ENCODE results near the gene EPAS1. TPM values are rescaled to one million over a fixed set of nuclear protein-coding genes. Genes with fewer than 3 reads are reported as not detected.
A peak's percentile ranks its signal among the peaks of the same experiment; 100 is the strongest.

EPAS1 gene
- total RNA-seq (2014; rRNA removed; shearing (Covaris generic)): 50.5 and 54.5 TPM in 2 replicates
- polyA plus RNA-seq (2014; cell fraction: nucleus; rRNA removed): 29.7 and 42.8 TPM in 2 replicates

DNA sequence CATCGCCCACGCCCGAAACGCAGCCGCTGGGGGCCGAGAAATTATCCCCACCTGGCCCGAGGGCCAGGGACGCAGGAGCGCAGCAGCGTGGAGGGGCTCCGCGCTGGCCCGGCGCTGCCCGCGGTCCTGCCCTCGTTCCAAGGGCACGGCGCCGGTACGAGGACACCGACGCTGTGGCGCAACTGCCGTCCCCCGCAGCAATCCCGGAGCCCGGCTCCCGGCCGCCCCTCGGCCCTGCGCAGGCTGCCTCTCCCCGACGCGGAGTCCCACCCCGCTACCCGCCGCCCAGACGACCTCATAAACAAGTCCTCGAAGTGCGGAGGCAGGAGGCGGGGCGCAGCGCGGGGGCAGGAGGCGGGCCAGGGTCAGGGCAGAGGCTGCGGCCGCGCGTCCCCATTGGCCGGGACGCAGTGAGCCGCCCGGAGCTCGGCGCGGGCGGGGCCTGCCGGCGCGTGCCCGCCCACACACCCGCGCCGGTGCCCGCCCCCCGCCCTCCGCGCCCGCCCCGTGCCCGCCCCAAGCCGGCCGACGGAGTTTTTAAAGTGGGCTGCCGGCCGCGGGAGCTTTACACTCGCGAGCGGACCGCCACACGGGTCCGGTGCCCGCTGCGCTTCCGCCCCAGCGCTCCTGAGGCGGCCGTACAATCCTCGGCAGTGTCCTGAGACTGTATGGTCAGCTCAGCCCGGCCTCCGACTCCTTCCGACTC lies at the start of gene EPAS1:
EPAS1 (plus strand) TSS at position 568 of the 706 bp plus-strand sequence. CDS start 505 bp downstream, outside the sequence.
- peak; percentile 79 for DNase-seq (ENCODE audit: extremely low read depth, low read depth)

DNA sequence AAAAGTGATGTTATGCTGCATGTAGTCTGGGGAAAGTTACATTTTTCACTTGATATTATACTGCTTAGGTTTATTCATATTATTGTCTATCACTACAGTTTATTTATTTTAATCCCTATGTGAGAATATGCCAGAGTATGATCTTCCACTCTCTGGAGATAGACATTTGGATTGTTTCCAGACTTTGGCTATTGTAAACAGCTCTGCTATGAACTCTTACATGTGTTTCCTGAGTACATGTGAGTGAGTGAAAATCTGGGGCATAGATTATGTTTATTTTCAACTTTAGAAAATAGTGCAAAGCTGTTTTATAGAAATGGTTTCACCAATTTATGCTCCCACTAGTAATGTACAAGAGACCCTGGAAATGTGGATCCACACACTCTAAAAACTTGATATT lies 49.0 kb upstream of the EPAS1 start:
- DNase-seq (ENCODE audit: extremely low read depth, low read depth): no peak

DNA sequence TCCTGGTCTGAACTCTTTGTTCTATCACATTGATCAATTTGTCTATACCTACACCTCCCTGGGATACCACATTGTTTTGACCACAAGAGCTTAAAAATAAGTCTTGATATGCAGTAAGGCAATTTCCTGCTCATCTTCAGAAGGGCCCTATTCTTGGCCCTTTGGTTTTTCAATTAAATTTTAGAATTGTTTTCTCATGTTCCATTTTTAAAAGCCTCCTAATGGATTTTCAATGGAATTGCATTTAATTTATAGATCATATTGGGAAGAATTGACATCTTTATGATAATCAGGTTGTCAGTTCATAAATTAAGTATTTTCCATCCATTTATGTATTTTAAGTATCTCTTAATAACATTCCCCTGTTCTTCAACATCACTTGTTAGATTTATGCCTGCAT lies 47.6 kb upstream of the EPAS1 start:
- no peak for DNase-seq (ENCODE audit: extremely low read depth, low read depth)

- no peak for DNase-seq (ENCODE audit: extremely low read depth, low read depth)
Measured at GRCh38 chr2:46252891-46253659, 44.1 kb upstream of the EPAS1 start.

- DNase-seq (ENCODE audit: extremely low read depth, low read depth): no peak
Measured at GRCh38 chr2:46254474-46254873, 42.7 kb upstream of the EPAS1 start.

- no peak for DNase-seq (ENCODE audit: extremely low read depth, low read depth)
Measured at GRCh38 chr2:46256563-46257142, 40.6 kb upstream of the EPAS1 start.

- no peak for DNase-seq (ENCODE audit: extremely low read depth, low read depth)
Measured at GRCh38 chr2:46257476-46257875, 39.7 kb upstream of the EPAS1 start.

GRCh38 chr2:46257980-46258379 lies 39.2 kb upstream of the EPAS1 start:
- DNase-seq (ENCODE audit: extremely low read depth, low read depth): no peak

DNA sequence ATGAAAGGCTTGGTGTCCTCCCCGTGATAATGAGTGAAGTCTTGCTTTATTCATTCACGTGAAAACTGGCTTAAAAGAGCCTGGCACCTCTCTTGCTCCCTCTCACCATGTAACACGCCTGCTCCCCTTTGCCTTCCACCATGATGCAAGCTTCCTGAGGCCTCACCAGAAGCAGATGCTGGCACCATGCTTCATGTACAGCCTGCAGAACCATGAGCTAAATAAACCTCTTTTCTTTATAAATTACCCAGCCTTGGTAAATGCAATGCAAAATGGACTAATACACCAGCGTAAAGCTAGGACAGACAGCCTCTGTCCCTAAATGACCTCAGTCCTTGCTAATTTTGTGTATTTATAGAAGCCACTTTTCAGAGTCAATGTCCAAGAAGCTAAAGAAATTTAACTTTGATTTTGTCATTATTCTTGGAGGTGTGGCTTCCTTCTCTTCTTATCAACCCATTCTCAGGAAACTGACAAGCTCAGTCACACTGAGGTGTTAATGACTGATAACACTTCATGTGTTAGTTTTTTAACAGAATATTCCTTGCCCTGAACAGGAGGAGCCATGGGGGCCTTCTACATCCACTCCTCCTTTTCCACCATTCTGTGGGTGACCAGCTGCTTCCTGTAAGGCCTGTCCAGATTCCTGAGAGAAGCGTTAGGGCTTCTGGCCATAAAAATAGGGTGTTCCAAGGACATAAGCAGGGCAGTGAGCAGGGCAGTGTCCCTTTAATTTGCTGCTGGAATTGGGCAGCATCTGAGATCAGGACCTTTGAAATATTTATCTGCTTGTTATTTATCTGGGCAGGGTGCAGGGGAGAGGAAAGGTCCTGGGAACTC lies 38.0 kb upstream of the EPAS1 start:
- no peak for DNase-seq (ENCODE audit: extremely low read depth, low read depth)

GRCh38 chr2:46259777-46260168 lies 37.4 kb upstream of the EPAS1 start:
- DNase-seq (ENCODE audit: extremely low read depth, low read depth): no peak

GRCh38 chr2:46260305-46260704 lies 36.9 kb upstream of the EPAS1 start:
- DNase-seq (ENCODE audit: extremely low read depth, low read depth): no peak

- DNase-seq (ENCODE audit: extremely low read depth, low read depth): no peak
Measured at GRCh38 chr2:46262248-46262938, 34.8 kb upstream of the EPAS1 start.

GRCh38 chr2:46263347-46263746 lies 33.9 kb upstream of the EPAS1 start:
- no peak for DNase-seq (ENCODE audit: extremely low read depth, low read depth)

DNA sequence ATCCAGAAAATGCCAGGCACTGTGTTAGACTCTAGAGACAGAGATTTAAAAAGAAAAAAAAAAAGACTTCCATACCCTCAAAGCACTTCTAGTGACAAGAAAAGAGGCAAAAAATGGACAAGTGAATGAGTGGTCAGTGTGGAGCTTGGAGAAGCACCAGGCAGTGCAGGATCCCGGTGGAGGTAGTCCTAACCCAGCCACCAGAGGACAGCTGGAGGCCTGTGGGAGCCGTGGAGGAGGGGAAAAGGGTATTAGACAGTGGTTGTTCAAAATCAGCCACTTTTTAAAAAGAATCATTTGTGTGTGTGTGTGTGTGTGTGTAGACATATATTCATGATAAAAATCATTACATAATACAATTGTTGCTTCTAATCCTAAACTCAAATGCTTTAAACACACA lies 32.8 kb upstream of the EPAS1 start:
- no peak for DNase-seq (ENCODE audit: extremely low read depth, low read depth)

DNA sequence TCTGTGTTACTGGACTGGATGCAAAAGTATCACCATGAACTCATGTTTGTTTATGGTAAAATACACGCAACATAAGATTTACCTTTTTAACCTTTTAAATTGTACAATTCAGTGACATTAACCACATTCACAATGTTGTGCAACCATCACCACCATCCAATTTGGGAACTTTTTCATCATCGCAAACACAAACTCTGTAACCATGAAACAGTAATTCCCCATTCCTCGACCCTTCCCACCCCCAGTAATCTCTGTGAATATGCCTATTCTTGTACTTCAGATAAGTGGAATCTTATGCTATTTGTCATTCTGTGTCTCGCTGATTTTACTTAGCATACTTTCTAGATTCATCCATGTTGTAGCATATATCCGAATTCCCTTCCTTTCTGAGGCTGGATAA lies 31.1 kb upstream of the EPAS1 start:
- DNase-seq (ENCODE audit: extremely low read depth, low read depth): no peak

DNA sequence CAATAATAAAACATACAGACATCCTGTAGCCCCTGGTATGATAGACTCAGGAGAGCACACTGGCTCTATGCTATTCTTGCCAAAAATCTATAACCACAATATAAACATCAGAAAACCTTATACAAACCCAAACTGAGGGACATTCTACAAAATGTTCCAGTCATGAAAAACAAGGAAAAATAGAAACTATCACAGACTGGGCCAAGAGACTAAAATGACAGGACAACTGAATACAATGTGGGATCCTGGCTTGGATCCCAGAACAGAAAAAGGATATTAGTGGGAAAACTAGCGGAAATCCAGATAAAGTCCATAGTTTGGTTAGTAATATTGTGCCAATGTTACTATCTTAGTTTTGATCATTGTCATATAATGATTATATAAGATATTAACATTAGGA lies 29.6 kb upstream of the EPAS1 start:
- DNase-seq (ENCODE audit: extremely low read depth, low read depth): no peak

DNA sequence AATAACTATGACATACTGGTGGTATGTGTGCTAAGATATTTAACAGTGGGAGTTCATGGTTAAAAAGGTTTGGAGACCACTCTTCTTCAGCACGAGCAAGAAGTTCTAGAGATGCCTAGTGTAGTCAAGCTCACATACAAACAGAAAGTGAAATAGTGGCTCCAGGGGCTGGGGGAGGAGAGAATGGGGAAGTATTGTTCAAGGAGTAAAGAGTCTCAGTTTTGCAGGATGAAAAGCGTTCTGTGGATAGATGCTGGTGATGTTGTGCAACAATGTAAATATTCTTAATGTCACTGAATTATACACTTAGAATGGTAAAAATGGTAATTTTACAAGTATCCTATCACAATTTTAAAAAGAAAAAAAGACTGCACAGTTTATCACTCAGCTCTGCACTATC lies 29.0 kb upstream of the EPAS1 start:
- no peak for DNase-seq (ENCODE audit: extremely low read depth, low read depth)

DNA sequence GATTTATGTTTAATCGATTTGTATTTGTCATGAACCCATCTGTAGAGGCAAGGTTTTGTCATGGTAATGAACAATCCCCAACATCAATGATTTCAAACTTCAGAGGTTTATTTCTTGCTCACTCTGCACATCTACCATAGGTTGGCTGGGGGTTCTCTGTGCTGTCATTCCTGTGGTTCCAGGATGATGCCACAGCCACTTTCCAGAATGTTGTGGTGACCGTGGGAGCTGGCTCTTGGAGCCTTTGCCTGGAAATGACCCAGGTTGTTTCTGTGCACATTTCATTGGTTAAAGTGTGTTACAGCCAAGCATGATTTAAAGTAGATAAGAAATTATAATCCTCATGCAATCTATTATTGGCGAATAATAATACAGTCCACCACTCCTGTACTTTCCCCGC lies 28.2 kb upstream of the EPAS1 start:
- DNase-seq (ENCODE audit: extremely low read depth, low read depth): no peak

- no peak for DNase-seq (ENCODE audit: extremely low read depth, low read depth)
Measured at GRCh38 chr2:46269544-46270273, 27.5 kb upstream of the EPAS1 start.

- no peak for DNase-seq (ENCODE audit: extremely low read depth, low read depth)
Measured at GRCh38 chr2:46270384-46270783, 26.8 kb upstream of the EPAS1 start.
